H1 (cell line): ENCODE results near the gene PINK1. TPM values are rescaled to one million over a fixed set of nuclear protein-coding genes. Genes with fewer than 3 reads are reported as not detected.

Experiments used
- CTCF ChIA-PET: fragments of 300-600 bp; sonication (Branson Sonifier 250); formaldehyde crosslinking; loops from one replicate; lab custom pipeline; 2021; ENCODE audit not compliant: partially characterized antibody; lab: Charles Lee
- POLR2A ChIA-PET: fragments of 300-600 bp; sonication (Branson Sonifier 250); formaldehyde crosslinking; loops from one replicate; lab custom pipeline; 2021; ENCODE audit warnings: inconsistent platforms; ENCODE audit not compliant: partially characterized antibody; lab: Charles Lee
- DNase-seq, 2 experiments: peaks; one replicate each; pipeline versions ENCODE4 v3.0.0 to v3.0.0-alpha.2; 2010 to 2022; ENCODE audit warnings: low spot score in 2 of 2, low read depth in 1 of 2, mixed read lengths in 1 of 2
- FAIRE-seq: peaks from 2 replicates; lab custom pipeline; 2011; peaks lifted over from hg19 to GRCh38; lab: Jason Lieb, UNC
- H2AFZ ChIP-seq: 2 replicates; pipeline ENCODE4 v1.8.1; 2012; ENCODE audit warnings: low read length, inconsistent platforms
- H2AK5ac ChIP-seq: 2 replicates; pipeline ENCODE4 v1.6.1; 2013; ENCODE audit warnings: low read depth, low read length
- H2BK120ac ChIP-seq: replicated peaks from 2 replicates; pipeline ENCODE3; 2013; ENCODE audit warnings: low read depth, low read length, inconsistent platforms
- H2BK12ac ChIP-seq: 2 replicates; pipeline ENCODE4 v1.6.1; 2013; ENCODE audit warnings: low read depth, low read length
- H2BK15ac ChIP-seq: 2 replicates; pipeline ENCODE4 v1.6.1; 2013; ENCODE audit warnings: low read length
- H2BK20ac ChIP-seq: 2 replicates; pipeline ENCODE4 v1.6.1; 2013; ENCODE audit warnings: low read length
- H2BK5ac ChIP-seq: 2 replicates; pipeline ENCODE4 v1.6.1; 2013; ENCODE audit warnings: low read depth, low read length
- H3K14ac ChIP-seq: 2 replicates; pipeline ENCODE4 v1.6.1; 2013; ENCODE audit warnings: inconsistent platforms; ENCODE audit not compliant: insufficient read length
- H3K18ac ChIP-seq: 2 replicates; pipeline ENCODE4 v1.6.1; 2013; ENCODE audit warnings: low read length; ENCODE audit errors: extremely low read depth
- H3K23ac ChIP-seq: 2 replicates; pipeline ENCODE4 v1.6.1; 2013; ENCODE audit warnings: inconsistent platforms; ENCODE audit not compliant: insufficient read length
- H3K23me2 ChIP-seq: 2 replicates; pipeline ENCODE4 v1.6.1; 2013; ENCODE audit warnings: low read depth, low read length
- H3K27ac ChIP-seq: 2 replicates; pipeline ENCODE4 v1.6.1; 2011; ENCODE audit warnings: low read depth, low read length, inconsistent platforms
- H3K27me3 ChIP-seq, 4 experiments: replicated peaks in 1 of 4; 1 replicate in 1 of 4; 2 replicates in 3 of 4; pipeline versions ENCODE4 v1.6.1 to v1.8.1; 2011 to 2013; ENCODE audit warnings: low read length in 3 of 4, mild to moderate bottlenecking in 3 of 4, inconsistent platforms in 2 of 4, mixed read lengths in 2 of 4, moderate library complexity in 1 of 4; ENCODE audit not compliant: control insufficient read depth in 3 of 4, insufficient read depth in 3 of 4; ENCODE audit errors: extremely low read depth in 1 of 4
- H3K36me3 ChIP-seq, 4 experiments: 2 replicates each; pipeline versions ENCODE4 v1.6.1 to v1.8.1; 2011 to 2013; ENCODE audit warnings: mild to moderate bottlenecking in 4 of 4, low read length in 3 of 4, moderate library complexity in 2 of 4, control low read depth in 1 of 4, inconsistent platforms in 1 of 4; ENCODE audit not compliant: insufficient read depth in 4 of 4, control insufficient read depth in 2 of 4
- H3K4ac ChIP-seq: replicated peaks from 2 replicates; pipeline ENCODE3; 2013; ENCODE audit warnings: low read length, low read depth, mixed read lengths, inconsistent platforms; ENCODE audit not compliant: insufficient read length
- H3K4me1 ChIP-seq, 4 experiments: replicated peaks in 1 of 4; 1 replicate in 1 of 4; 2 replicates in 3 of 4; pipeline versions ENCODE4 v1.6.1 to v1.8.1; 2011 to 2013; ENCODE audit warnings: low read length in 3 of 4, inconsistent platforms in 2 of 4, mixed read lengths in 1 of 4; ENCODE audit not compliant: insufficient read depth in 4 of 4, control insufficient read depth in 3 of 4
- H3K4me2 ChIP-seq, 2 experiments: 2 replicates each; pipeline versions ENCODE4 v1.6.1 to v1.8.1; 2011 to 2013; ENCODE audit warnings: low read depth in 2 of 2, low read length in 2 of 2, control low read depth in 1 of 2, inconsistent platforms in 1 of 2, mild to moderate bottlenecking in 1 of 2; ENCODE audit not compliant: insufficient read depth in 1 of 2
- H3K4me3 ChIP-seq, 4 experiments: fragments of 200-600, 300-600 bp in 1 of 4; sonication (generic), shearing (Covaris generic), sonication (Bioruptor Twin) in 1 of 4; 2 replicates each; pipeline versions ENCODE4 v1.5.1 to v1.8.1; 2011 to 2016; ENCODE audit warnings: low read length in 4 of 4, low read depth in 3 of 4, control low read depth in 2 of 4, inconsistent platforms in 2 of 4, mild to moderate bottlenecking in 2 of 4, mixed read lengths in 1 of 4, moderate library complexity in 1 of 4; ENCODE audit not compliant: insufficient read depth in 2 of 4; ENCODE audit errors: extremely low read depth in 1 of 4
- H3K56ac ChIP-seq: replicated peaks from 2 replicates; pipeline ENCODE3; 2013; ENCODE audit warnings: low read depth, mild to moderate bottlenecking, mixed read lengths, low read length, inconsistent platforms; ENCODE audit not compliant: insufficient read length
- H3K79me1 ChIP-seq: 2 replicates; pipeline ENCODE4 v1.6.1; 2013; ENCODE audit warnings: low read depth, low read length, control low read depth
- H3K79me2 ChIP-seq, 2 experiments: 2 replicates each; pipeline versions ENCODE4 v1.6.1 to v1.8.1; 2012 to 2013; ENCODE audit warnings: low read length in 2 of 2, mild to moderate bottlenecking in 2 of 2, inconsistent platforms in 1 of 2; ENCODE audit not compliant: insufficient read depth in 2 of 2, control insufficient read depth in 1 of 2
- H3K9ac ChIP-seq, 4 experiments: replicated peaks in 1 of 4; 1 replicate in 1 of 4; 2 replicates in 3 of 4; pipeline versions ENCODE4 v1.6.1 to v1.8.1; 2011 to 2013; ENCODE audit warnings: low read depth in 3 of 4, low read length in 3 of 4, control low read depth in 2 of 4, mild to moderate bottlenecking in 2 of 4, moderate library complexity in 2 of 4, inconsistent platforms in 1 of 4; ENCODE audit errors: extremely low read depth in 1 of 4
- H3K9me3 ChIP-seq, 2 experiments: 2 replicates each; pipeline versions ENCODE4 v1.6.1 to v1.8.1; 2012 to 2013; ENCODE audit warnings: mild to moderate bottlenecking in 2 of 2, moderate library complexity in 2 of 2, control low read depth in 1 of 2, inconsistent platforms in 1 of 2, low read depth in 1 of 2, low read length in 1 of 2, mixed read lengths in 1 of 2; ENCODE audit not compliant: insufficient read depth in 2 of 2
- H4K20me1 ChIP-seq, 2 experiments: replicated peaks in 1 of 2; 2 replicates each; pipeline versions ENCODE3 to v1.8.1; 2011 to 2013; ENCODE audit warnings: inconsistent platforms in 2 of 2, low read length in 2 of 2, mild to moderate bottlenecking in 1 of 2; ENCODE audit not compliant: insufficient read depth in 2 of 2, control insufficient read depth in 1 of 2
- H4K5ac ChIP-seq: 2 replicates; pipeline ENCODE4 v1.6.1; 2013; ENCODE audit warnings: low read length, low read depth, mixed read lengths, inconsistent platforms; ENCODE audit not compliant: insufficient read length
- H4K8ac ChIP-seq: 2 replicates; pipeline ENCODE4 v1.8.0; 2013; ENCODE audit warnings: mild to moderate bottlenecking, moderate library complexity, low read length, inconsistent platforms; ENCODE audit not compliant: insufficient read depth; ENCODE audit errors: extremely low read depth
- H4K91ac ChIP-seq: replicated peaks from 2 replicates; pipeline ENCODE3; 2013; ENCODE audit warnings: low read length, mixed read lengths, inconsistent platforms; ENCODE audit not compliant: insufficient read length
- ATF2 ChIP-seq: IDR thresholded peaks from 2 replicates; pipeline ENCODE4 v1.6.1; 2012; ENCODE audit warnings: low read length, inconsistent platforms
- CHD2 ChIP-seq: IDR thresholded peaks from 2 replicates; pipeline ENCODE4 v1.6.1; 2012; ENCODE audit warnings: low read length, improper control_type of control experiment
- CTCF ChIP-seq, 3 experiments: IDR thresholded peaks; 1 replicate in 2 of 3; 2 replicates in 1 of 3; pipeline versions ENCODE4 v1.5.1 to v1.6.1; 2011; ENCODE audit warnings: low read length in 3 of 3, mild to moderate bottlenecking in 3 of 3, inconsistent platforms in 2 of 3, low read depth in 1 of 3, moderate library complexity in 1 of 3; ENCODE audit not compliant: insufficient read depth in 1 of 3; ENCODE audit errors: control extremely low read depth in 1 of 3
- RAD21 ChIP-seq, 2 experiments: IDR thresholded peaks in 1 of 2; conservative IDR thresholded peaks in 1 of 2; 2 replicates each; pipeline ENCODE4 v1.6.1; 2011; ENCODE audit warnings: low read depth in 2 of 2, low read length in 2 of 2, improper control_type of control experiment in 1 of 2, inconsistent platforms in 1 of 2, mild to moderate bottlenecking in 1 of 2, moderate library complexity in 1 of 2
- WGBS, 2 experiments: shearing (Covaris generic) in 1 of 2; methylation state at CpG; one replicate each; pipeline versions ENCODE4 v1.1.6 to v1.1.7; 2013 to 2015; ENCODE audit warnings: low lambda C conversion rate in 2 of 2, mixed read lengths in 2 of 2, inconsistent platforms in 1 of 2, low coverage in 1 of 2, missing lambda C conversion rate in 1 of 2; ENCODE audit not compliant: insufficient replicate concordance in 2 of 2, insufficient coverage in 1 of 2, insufficient read length in 1 of 2; ENCODE audit errors: extremely low coverage in 1 of 2, missing lambda C conversion rate in 1 of 2; 5-methylcytosine and 5-hydroxymethylcytosine counted together
- polyA plus RNA-seq, 7 experiments: library from polyadenylated mRNA; depleted of rRNA in 3 of 7; stranded (reverse) in 5 of 7; unstranded in 2 of 7; fragments of >200 nt in 5 of 7; fragments of 200-250 nt in 2 of 7; gene quantifications; 1 replicate in 5 of 7; 2 replicates in 1 of 7; 4 replicates in 1 of 7; pipeline versions ENCODE4 v1.2.1 to v1.2.3, GENCODE V29; 2011 to 2013; ENCODE audit warnings: missing spikeins in 2 of 7, mixed read lengths in 2 of 7
- total RNA-seq: library from RNA; stranded (reverse); fragmentation: NEBNext Ultra II Directional; extraction: Animal tissue kit (Norgen Biotek cat#: 25700); gene quantifications from 2 replicates; pipeline ENCODE4 v1.2.1, GENCODE V29; 2021
- TF ChIP-seq, protein P1 (sequence below): IDR thresholded peaks from 2 replicates; pipeline ENCODE4 v1.6.1; 2011; ENCODE audit warnings: low read depth, mild to moderate bottlenecking, low read length; ENCODE audit not compliant: insufficient read depth

PINK1 gene
- total and polyA plus RNA-seq, 2 of the 8 experiments (the other 6 are each of a cell fraction or from before 2014, with no cell fraction given): 16.1 to 19.3 TPM

- DNase-seq: no peak
- Histone ChIP-seq H3K27me3 (no peaks in the 10 kb centered on the region), H2AK5ac (no peak overlapping the region), H4K20me1 (peaks cover 6 to 31% of the 10 kb centered on the region in 2 experiments), H4K91ac (no peak overlapping the region), H3K4ac (no peak overlapping the region), H3K27ac (no peak overlapping the region), H3K23me2 (no peaks in the 10 kb centered on the region), H3K18ac (no peak overlapping the region), H3K56ac (no peak overlapping the region), H2BK20ac (no peak overlapping the region), H3K9me3 (no peaks in the 10 kb centered on the region), H2BK15ac (no peak overlapping the region), H3K36me3 (peaks cover 26 to 73% (median 56%) of the 10 kb centered on the region in 4 experiments), H3K79me2 (peaks cover under 1 to 29% of the 10 kb centered on the region in 2 experiments; a peak in 3 of 4 replicates), H2AFZ (no peak overlapping the region), H3K14ac (no peak overlapping the region), H3K79me1 (peaks cover 7% of the 10 kb centered on the region), H3K4me2 (no peak overlapping the region), H3K9ac (no peak overlapping the region), H3K4me3 (no peak overlapping the region), H4K5ac (no peak overlapping the region), H4K8ac (peak overlapping the region; percentile 40), H2BK5ac (no peak overlapping the region), H2BK12ac (no peak overlapping the region), H3K23ac (no peak overlapping the region), H3K4me1 (no peaks in the 10 kb centered on the region), H2BK120ac (no peak overlapping the region)
- POLR2A ChIA-PET: interaction anchor here (1.1 kb wide), 1 partner anchor 810 kb away, joined by 3 read pairs; no protein-coding TSS in a partner anchor
- CTCF ChIA-PET: interaction anchor here (0.6 to 2.4 kb wide), 13 partner anchors 8 to 495 kb away, joined by 3 to 9 read pairs (median 3); no protein-coding TSS in a partner anchor
- WGBS, 2 experiments: 88% methylated on average over 18 of the region's 20 CpGs; no CpG with 5 or more reads in 1 of the 2 experiments
- no peak for FAIRE-seq
- TF ChIP-seq RAD21 (IDR thresholded peaks at IDR 0.05 in 1 of 2, conservative IDR thresholded peaks at IDR 0.05 in 1 of 2; ENCODE audit: low read depth in 2 of 2, low read length in 2 of 2): peak; percentile 56 to 61
- no peak for TF ChIP-seq CHD2
- TF ChIP-seq, protein P1, sequence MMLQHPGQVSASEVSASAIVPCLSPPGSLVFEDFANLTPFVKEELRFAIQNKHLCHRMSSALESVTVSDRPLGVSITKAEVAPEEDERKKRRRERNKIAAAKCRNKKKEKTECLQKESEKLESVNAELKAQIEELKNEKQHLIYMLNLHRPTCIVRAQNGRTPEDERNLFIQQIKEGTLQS: no peak
- peak; percentile 32 to 63 (median 56); a peak in 3 of 4 replicates for TF ChIP-seq CTCF (IDR thresholded peaks at IDR 0.05; ENCODE audit: control extremely low read depth in 1 of 3, insufficient read depth in 1 of 3, low read depth in 1 of 3, low read length in 3 of 3)
- TF ChIP-seq ATF2: no peak
Observed at GRCh38 chr1:20654104-20654690, 20.9 kb downstream of the PINK1 start.
